GM18520 (cell line): ENCODE results near the gene PAX6.

Experiments used
- ATAC-seq: cut with Tn5 transposase; IDR thresholded peaks from one replicate; pipeline ENCODE4 v1.9.1; 2021; ENCODE audit not compliant: unreplicated experiment

PAX6 gene

DNA sequence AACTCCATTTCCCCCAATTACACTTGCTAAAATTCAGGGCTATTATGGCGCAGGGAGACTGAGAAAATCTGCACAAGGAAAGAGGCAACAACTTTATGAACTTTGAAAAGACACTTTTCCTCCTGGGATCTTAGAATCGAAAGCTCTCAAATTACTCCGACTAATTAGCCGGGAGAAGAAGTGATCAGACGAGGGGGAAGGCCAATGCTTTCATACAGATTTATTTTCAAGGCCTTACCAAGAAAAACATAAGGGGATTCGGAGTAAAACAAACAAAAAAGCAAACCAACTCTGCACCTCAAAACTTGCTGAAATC is 1.6 kb downstream of the PAX6 start:
- ATAC-seq, result no peak

DNA sequence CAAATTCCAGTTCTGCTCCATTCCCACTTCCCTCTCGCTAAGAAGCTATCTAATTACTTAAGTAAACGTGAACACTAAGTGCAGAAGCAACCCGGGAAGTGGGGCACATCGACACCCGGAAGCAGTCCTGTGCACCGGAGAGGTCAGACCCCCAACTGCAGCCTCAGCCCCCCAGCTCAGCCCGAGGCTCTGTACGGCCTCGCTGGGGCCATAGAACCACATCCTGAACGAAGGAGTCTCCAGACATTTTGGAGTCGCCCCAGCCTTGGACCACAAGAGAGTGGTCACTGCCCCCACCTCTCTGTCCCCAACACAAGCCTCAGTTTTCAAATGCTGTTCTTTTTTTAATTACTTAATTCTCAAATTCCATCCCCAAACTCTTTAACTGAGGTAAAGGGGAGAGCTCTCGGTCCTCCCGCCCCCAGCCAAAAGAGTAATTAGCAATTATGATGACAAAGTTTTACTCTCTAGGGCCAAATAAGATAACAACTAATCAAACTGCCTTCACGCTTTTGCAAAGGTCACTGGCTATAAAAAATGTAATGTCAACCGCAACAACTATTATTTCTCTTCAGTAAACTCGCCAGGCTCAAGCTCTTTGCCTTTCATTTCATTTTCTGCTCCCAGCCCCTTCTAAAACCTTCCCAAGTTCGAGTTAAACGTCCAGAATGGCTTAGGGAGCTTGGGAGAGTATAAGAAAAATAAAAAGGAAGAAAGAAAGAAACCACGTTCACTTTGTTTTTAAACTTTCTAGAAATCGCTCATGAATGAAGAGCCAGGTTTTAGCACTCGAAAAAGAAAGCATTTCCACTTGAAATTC is 2.2 kb downstream of the PAX6 start:
- ATAC-seq, result no peak

DNA sequence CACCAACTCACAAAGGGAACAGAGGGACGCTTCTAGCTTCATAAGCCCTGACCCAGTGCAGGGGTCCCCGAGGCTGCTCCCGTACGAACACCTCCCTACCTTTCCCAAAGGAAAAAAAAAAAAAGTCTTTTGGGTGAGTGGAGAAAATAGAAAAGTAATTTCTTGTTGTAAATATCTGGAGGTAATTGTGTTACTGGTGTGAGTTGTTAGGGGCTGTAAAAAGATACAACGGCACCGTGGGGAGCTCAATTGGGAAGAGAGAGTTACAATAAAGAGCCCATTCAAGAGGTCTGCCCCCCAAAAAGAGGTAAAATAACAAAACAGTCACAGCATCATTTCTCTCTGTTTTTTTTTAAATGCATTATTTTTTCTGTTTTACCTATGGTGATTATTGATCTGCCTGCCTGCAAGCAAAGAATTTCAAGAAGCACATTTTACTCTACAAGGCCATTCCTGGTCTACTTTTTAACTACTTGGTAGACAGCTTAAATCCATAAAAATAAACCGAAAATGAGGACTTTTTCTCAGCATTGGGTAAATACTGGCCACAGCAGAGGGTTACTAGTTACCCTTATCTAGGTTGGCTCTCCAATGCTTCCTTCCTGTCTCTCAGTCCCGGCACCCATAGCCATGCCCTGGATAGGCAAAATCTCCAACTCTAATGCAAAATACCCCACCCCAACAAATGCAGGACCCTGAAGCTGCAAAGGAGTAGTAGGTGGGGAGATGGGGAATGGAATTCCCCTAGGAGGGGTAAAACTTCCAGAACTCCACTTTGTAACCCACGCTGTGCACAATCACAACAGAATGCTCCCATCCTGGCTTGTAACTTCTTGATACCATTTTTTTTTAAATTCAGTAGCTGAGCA is 3.1 kb downstream of the PAX6 start:
- no peak for ATAC-seq

DNA sequence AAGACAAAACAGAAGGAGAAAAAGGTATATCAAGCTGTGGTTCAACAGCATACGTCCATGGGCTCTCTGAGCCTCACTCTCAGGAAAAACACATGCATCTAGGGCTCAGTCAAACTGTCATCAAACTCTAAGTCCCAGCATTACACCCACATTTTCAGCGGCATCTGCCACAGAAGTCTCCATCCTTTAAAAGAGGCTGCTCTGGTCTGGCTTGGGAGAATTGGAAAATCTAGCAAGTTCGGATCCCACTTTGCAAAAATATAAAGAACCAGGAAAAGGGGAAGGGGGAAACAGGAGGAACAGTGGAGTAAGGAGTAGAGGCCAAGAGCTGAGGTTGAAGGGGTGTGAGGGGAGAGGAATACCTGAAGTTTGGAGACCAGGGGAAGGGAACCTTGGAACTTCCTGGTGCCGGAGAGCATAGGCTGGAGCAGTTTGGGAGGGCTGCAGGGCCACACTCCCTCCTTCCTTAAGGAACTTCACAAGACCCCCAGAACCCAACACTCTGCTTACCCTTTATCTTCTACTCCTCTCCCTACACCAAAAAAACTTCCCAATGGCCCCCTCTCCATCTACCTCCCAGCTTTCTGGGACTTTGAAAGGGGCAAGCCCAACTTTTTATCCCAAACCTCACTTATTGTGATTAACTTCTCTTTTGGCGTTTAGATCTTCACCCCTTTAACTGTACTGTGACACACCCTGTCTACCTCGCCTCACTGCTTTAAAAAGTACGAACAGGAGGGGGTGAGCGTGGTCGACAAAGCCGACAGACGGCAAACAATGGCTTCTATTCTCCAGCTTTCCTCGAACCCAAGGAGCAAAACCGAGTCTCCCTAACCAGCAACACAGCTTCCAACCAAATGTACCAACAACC is 4.0 kb downstream of the PAX6 start:
- ATAC-seq, result no peak

DNA sequence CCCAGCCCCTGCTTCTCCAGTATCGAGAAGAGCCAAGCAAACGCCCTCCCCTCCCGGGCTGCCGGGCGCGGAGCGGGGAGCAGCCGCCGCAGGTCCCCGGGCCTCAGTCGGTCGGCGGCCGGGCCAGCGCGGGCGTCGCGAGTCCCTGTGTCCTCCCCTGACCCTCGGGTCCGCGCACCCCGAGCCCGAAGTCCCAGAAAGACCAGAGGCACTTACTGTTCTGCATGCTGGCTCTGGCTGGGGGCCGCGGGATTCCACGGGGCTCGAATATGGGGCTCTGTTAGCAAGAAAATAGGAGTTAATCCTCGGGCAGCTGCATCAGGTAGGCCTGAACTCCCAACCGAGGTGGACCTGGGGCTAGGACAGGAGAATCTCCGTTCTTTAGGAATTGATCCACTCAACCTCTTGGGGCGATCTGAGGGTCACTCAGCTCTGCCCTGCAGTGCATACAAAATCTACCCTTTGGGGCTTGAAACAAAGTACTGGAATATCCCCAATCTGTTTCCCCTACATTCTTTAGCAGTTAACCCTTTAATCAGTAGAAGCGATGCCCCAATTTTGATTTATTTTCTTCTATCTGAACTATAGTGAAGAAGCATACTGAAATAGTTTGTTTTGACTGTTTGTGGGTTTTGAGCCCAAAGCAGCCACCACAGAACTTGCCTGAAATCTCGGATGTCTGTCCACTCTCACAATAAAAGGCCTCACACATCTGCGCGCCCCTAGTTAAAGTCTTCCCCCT is 4.8 kb downstream of the PAX6 start:
- no peak for ATAC-seq

DNA sequence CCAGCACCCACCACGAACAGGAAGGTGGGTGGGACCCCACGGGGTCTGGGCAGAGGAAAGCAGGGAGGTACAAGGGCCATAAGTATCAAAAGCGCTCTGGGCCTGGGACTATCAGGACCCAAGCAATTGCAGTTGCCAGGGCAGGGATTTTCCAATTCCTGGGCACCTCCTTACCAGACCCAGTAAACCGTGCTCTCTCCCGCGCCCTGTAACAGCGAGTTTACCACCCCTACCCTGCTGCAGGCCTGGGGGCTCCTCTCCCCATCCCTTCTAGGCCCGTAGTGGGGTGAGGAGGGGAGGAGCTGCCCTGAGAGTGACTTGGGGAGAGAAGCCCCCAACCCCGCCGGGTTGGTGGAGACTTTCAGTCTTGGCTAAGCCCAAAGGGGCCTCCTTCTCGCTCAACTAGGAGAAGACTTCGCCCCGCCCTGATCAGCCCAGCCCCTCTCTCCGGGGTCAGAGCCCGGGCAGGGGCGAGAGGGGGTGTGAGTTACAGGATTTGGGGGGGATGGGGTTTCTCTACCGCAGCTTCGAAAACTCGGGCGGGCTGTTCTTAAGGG is 5.4 kb downstream of the PAX6 start:
- no peak for ATAC-seq

DNA sequence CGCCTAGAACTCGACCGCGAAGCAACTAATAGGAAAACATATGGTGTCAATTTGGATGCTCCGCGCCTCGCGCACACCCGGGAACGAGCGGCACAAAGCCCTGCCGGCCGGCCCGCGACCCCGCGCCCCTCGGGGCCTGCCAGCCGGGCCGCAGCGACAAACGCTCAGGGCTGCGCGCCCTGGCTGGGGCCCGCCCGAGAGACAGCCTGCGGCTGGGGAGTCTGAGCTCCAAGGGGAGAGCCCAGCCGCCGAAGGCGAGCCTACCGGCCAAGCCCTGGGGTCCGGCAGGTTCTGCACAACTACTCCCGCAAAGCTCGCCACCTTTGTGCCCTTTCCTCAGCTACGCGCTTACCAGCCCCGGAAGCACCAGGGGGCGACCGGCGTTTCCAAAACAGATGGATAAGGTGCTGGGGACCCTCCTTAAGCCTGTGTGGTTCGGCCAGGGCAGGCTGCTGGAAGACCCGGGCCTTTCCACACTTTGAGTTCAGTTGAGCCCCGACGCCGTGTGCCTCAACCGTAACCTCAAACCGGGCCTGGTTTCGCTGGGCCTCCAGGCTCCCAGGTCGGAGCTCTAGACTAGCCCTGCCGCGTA is 6.0 kb downstream of the PAX6 start:
- no peak for ATAC-seq

DNA sequence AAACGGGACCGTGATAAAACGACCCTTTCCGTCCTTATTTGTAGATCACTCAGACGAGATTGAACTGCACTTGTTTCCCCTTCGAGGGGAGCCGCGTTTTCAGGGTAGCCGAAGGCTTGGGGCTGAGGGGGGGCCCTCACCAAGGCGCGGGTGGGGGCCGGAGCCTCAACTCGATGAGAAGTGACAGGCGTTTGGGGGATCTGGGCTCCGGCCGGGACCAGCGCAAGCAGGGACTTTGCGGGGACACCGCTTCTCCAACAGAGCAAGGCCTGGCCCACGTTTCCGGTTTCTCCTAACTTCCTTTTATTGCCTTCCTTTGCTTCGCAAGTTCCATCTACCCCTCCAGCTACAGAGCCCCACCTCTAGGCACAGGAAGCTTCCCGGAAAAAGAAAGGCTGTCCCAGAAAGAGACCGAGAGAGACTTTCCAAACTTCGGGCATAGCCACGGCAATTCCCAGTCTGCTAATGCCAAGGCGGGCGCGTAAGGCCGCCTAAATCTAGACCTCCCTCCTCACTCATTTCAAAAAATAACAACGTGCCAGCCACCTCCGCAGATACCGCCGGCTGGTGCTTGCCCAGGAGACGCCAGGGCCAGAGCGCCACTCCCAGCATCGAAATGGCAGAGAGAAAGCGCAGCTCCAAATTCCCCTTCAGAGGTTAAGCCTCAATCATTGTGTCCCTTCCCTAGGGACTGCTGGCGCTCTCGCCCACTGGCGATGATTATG is 6.6 kb downstream of the PAX6 start:
- no peak for ATAC-seq

DNA sequence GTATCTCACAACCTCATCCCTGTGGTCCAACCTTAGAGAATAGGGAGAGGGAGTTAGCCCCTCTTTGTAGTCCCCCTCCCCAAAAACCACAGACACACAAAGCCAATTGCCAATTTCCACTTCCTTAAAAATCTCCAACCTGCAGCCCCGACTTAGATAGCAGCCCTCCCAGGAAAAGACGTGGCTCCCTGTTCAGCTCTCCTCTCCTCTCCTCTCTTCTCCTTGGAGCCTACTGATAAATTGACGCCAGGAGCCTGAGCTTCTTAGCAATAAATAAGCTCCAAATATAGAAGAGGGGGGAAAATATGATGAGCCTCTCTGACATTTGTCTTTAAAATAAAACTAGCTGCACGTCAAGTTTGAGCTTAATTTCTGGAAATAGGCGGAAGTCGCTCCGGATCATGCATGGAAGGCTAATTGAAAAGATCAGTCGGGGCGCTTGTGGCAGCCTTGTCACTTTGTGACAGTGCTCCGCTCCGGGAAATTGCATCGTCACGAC is 7.3 kb downstream of the PAX6 start:
- no peak for ATAC-seq

DNA sequence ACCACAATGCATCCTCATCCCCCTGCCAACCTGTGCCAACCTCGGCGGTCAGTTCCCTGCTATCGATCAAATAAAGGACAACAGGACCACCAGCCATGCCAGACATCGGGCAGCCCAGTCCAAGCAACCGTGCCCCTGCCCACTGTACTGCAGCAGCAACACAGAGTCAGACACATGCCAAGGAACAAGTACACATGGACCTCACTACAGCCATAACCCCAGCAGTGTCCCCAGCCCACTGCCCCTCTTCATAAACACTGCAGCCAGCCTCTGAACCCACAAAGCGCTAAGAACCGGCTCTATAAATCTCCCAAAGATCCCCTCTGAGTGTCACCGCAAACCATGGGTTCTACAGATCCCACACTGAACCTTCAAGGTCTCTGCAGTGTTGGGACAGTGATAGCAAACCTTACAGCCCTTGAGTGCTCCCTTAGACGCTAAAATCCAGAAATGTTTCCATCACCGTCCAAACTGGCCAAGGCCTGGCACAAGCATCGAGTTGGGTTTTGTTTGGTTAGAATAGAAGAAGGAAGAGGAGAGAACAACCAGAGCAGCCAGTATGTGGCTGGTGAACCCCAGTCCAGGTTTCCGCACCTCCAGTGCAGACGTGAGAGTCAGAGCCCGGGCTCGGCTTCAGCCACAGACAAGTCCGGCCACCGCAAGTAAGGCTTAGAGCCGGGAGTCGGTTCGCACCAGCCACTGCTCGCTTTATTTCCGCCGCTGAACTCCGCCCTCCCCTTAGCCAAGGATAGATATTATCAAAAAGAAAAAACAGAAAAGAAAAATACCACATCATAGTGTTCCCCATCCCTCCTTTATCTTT is 7.9 kb downstream of the PAX6 start:
- no peak for ATAC-seq

DNA sequence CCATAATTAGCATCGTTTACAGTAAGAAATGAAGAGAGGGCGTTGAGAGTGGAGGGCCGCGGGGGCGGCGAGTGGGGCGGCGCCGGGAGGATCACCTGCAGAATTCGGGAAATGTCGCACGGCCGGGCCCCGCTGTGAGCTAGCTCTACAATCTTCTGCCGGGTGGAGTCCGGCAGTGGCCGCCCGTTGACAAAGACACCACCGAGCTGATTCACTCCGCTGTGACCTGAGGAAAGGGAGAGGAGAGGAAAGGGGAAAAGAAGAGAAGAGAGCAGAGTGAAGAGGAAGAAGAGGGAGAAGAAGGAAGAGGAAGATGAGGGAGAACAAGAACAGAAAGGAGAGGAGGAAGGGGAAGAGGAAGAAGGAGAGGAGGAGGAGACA is 8.5 kb downstream of the PAX6 start:
- ATAC-seq, result no peak

DNA sequence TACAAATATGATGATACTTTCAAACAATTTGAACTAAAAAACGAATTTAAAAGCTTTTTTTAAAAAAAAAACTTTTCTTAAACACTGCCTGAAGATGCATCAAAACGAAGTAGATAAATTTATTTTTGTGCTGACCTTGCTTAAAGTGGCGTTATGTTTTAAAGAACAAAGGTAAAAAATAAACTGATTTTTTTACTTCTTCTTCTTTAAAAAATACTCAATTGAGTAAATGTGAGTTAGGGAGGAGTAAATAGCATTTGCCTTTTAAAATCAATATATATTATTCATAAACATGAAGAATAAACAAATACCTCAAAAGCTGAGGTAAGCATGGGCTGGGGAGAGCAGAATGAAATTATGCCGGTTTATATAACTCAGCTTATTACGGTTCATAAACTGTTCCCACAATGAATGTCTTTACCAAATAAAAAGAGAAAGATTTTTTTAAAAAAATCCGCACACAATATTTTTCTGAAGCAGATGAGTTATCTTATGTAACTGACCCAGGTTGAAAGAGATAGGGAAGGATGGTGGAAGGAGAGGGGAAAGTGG is 9.0 kb downstream of the PAX6 start:
- no peak for ATAC-seq

DNA sequence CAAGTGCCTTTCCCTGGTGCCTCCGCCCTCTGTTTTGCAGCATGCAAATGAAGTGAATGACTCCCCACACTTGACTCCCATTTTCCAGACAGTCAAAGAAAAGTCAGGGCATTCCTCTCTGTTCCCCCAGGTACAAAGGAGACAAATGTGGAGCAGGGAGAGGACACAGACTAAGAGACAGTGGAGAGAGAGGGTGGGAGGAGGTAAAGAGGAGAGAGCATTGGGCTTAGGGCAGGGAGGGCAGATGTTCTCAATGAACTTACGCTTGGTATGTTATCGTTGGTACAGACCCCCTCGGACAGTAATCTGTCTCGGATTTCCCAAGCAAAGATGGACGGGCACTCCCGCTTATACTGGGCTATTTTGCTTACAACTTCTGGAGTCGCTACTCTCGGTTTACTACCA is 9.8 kb downstream of the PAX6 start:
- ATAC-seq, result no peak

DNA sequence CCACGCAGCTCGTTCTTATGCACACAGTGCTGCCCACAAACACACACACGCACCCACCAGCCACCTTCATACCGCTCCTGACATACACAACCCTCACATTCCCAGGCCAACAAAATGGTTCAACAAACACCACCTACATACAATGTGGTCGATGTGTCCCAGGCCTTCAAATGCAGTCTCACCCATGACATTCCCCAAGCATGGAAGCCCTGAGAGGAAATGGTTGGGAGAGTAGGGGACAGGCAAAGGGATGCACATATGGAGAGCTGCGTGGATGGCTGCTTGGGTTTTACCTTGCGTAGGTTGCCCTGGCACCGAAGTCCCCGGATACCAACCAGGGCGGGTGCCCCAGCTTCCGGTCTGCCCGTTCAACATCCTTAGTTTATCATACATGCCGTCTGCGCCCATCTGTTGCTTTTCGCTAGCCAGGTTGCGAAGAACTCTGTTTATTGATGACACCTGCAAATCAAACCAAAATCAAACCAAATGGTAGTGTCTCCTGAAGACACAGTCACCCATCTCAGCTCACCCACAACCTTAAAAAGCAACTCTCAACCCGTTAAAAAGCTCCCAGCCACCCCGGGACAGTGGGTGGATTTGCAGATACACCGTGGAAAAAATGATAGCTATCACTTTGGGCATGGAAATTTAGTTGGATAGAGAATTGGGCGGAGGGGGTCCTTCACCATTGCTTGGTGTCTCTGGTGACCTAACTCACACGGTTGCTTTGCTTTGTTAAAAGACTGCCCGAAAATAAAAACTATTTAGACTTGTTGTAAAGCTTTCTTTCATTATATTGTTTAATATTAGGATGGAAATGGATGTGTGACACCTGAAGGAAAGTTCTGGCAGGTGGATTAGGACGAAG is 10.5 kb downstream of the PAX6 start:
- ATAC-seq, result no peak

DNA sequence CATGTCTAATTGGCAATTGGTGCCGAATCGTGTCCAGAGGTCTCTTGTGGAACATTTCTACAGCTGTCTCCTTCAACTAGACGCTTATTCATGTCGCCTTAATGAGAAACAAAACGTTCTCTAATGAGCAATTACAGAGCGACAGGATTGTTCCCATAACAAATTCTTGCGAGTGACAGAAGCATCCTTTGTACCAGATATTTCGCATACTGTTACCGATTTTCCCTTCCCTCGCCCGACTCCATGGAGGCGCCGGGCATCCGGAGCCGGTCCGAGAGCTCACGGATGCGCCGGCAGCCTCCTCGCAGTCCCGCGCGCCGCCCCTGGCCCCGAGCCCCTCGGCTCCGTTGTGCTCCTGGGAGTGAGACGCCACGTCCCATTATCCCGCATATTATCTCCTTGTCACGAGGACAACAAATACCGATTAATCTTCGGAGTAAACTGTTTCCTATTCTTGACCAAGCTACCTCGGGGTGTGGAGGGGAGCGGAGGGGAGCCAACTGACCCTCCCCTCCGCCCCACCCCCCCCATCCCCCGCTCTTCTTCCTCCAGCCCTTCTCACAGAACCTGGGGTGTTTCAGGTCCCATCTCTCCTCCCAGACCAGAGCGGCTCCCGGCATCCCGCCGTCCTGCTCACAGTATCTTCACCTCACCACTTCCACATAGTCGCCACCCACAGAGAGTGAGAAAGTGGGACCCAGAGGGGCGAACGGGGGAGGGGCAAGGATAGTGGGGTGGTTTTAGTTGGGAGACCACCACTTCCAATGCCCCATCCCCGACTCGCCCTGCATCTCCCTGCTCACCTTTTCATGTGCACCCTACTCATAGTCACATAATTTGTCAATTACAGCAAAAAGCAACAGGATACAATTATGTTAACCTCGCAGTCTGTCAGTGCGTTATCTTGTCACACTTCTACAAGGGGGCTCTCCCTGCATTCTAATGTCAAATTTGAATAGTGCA is 11.4 kb downstream of the PAX6 start:
- no peak for ATAC-seq
